Measurements from ENCODE around the gene FBXO9. TPM values are rescaled to one million over a fixed set of nuclear protein-coding genes. Genes with fewer than 3 reads are reported as not detected.

The FBXO9 gene
- total and polyA plus RNA-seq, 2 of the 8 experiments (the other 6 are each of a cell fraction or from before 2014, with no cell fraction given), result 41.3 to 50.9 TPM

DNA sequence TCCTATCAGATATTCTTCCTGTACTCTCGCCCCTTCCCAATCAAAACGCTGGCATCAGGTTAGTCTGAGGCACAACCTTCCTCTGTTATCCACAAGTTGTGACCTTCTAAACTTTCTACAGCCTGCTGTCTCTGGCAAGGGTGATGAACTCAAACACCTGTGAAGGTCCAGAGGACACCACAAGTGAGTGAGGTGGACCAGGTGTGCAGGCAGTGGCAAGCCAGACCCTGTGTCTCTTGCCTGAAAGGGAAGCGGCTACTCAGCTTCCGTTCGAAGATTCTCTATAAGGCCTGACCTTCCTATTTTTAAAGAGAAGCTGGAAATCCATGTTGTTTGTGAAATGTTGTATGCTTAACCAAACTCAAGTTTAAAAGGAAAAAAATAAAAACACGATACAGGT lies 46.7 kb downstream of the FBXO9 start:
- Histone ChIP-seq H3K4ac (replicated peaks; ENCODE audit: insufficient read length, low read depth, low read length) (no peak overlapping the region), H2AK5ac (ENCODE audit: low read depth, low read length) (no peak overlapping the region), H3K18ac (ENCODE audit: extremely low read depth, low read length) (no peak overlapping the region), H3K27ac (ENCODE audit: low read depth, low read length) (no peak overlapping the region), H3K9ac (replicated peaks in 1 of 4; ENCODE audit: extremely low read depth in 1 of 4, low read depth in 3 of 4, low read length in 3 of 4) (no peak overlapping the region), H3K36me3 (ENCODE audit: control insufficient read depth in 2 of 4, insufficient read depth in 4 of 4, low read length in 3 of 4) (no peaks in the 10 kb centered on the region; a peak in 1 of 8 replicates), H2BK20ac (ENCODE audit: low read length) (no peak overlapping the region), H3K79me1 (ENCODE audit: low read depth, low read length) (no peaks in the 10 kb centered on the region), H4K20me1 (replicated peaks in 1 of 2; ENCODE audit: control insufficient read depth in 1 of 2, insufficient read depth in 2 of 2, low read length in 2 of 2) (no peaks in the 10 kb centered on the region), H3K79me2 (ENCODE audit: control insufficient read depth in 1 of 2, insufficient read depth in 2 of 2, low read length in 2 of 2) (no peaks in the 10 kb centered on the region), H4K5ac (ENCODE audit: insufficient read length, low read depth, low read length) (no peak overlapping the region), H3K27me3 (replicated peaks in 1 of 4; ENCODE audit: control insufficient read depth in 3 of 4, extremely low read depth in 1 of 4, insufficient read depth in 3 of 4, low read length in 3 of 4) (no peaks in the 10 kb centered on the region), H3K23ac (ENCODE audit: insufficient read length) (no peak overlapping the region), H3K4me2 (ENCODE audit: insufficient read depth in 1 of 2, low read depth in 2 of 2, low read length in 2 of 2) (no peak overlapping the region), H2BK15ac (ENCODE audit: low read length) (no peak overlapping the region), H3K14ac (ENCODE audit: insufficient read length) (no peak overlapping the region), H3K9me3 (ENCODE audit: insufficient read depth in 2 of 2, low read depth in 1 of 2, low read length in 1 of 2) (no peaks in the 10 kb centered on the region), H2BK5ac (ENCODE audit: low read depth, low read length) (no peak overlapping the region), H4K8ac (ENCODE audit: extremely low read depth, insufficient read depth, low read length) (no peak overlapping the region), H3K4me3 (ENCODE audit: extremely low read depth in 1 of 4, insufficient read depth in 2 of 4, low read depth in 3 of 4, low read length in 4 of 4) (no peak overlapping the region), H2AFZ (ENCODE audit: low read length) (no peak overlapping the region), H3K23me2 (ENCODE audit: low read depth, low read length) (no peaks in the 10 kb centered on the region), H3K56ac (replicated peaks; ENCODE audit: insufficient read length, low read depth, low read length) (no peak overlapping the region), H3K4me1 (replicated peaks in 1 of 4; ENCODE audit: control insufficient read depth in 3 of 4, insufficient read depth in 4 of 4, low read length in 3 of 4) (peaks cover 0 to 2% (median 0%) of the 10 kb centered on the region in 4 experiments; a peak in 1 of 7 replicates), H4K91ac (replicated peaks; ENCODE audit: insufficient read length, low read length) (no peak overlapping the region), H2BK12ac (ENCODE audit: low read depth, low read length) (no peak overlapping the region), H2BK120ac (replicated peaks; ENCODE audit: low read depth, low read length) (no peak overlapping the region)
- FAIRE-seq, result no peak
- no peak for DNase-seq (ENCODE audit: low read depth in 1 of 2, low spot score in 2 of 2)
- ChIA-PET CTCF (ENCODE audit: partially characterized antibody) (interaction anchor here (0.6 to 1.6 kb wide), 3 partner anchors 56 to 766 kb away, joined by 3 to 5 read pairs (median 3); no protein-coding TSS in a partner anchor), POLR2A (ENCODE audit: partially characterized antibody) (no interaction called here)
- 86% methylated on average over 6 of the region's 6 CpGs; no CpG with 5 or more reads in 1 of the 2 experiments for WGBS, 2 experiments (ENCODE audit: extremely low coverage in 1 of 2, insufficient coverage in 1 of 2, insufficient read length in 1 of 2, insufficient replicate concordance in 2 of 2, low coverage in 1 of 2, low lambda C conversion rate in 2 of 2, missing lambda C conversion rate in 1 of 2)
- TF ChIP-seq TAF1 (IDR thresholded peaks at IDR 0.05; ENCODE audit: low read depth, low read length) (no peak), CTBP2 (IDR thresholded peaks at IDR 0.05; ENCODE audit: borderline replicate concordance, insufficient read depth, insufficient read length, low read length) (no peak), RBBP5 (IDR thresholded peaks at IDR 0.05; ENCODE audit: borderline replicate concordance, low read depth, low read length) (no peak), SIX5 (IDR thresholded peaks at IDR 0.05; ENCODE audit: low read depth, low read length) (no peak), ZNF274 (IDR thresholded peaks at IDR 0.05; ENCODE audit: borderline replicate concordance, extremely low read depth, low read length) (no peak), BACH1 (IDR thresholded peaks at IDR 0.05; ENCODE audit: low read length) (no peak), KDM5A (IDR thresholded peaks at IDR 0.05; ENCODE audit: low read length) (no peak)
